ENCODE data around the gene COLEC11.

GRCh38 chr2:3581367-3582262, 13.3 kb upstream of the COLEC11 start:
- TF ChIP-seq CTCF (IDR thresholded peaks at IDR 0.05) = no peak
- TF ChIP-seq POLR2A (IDR thresholded peaks at IDR 0.05) = no peak
